Heart left ventricle (tissue), 16 donors: ENCODE measurements around the gene SPAG17. TPM values are rescaled to one million over a fixed set of nuclear protein-coding genes. Genes with fewer than 3 reads are reported as not detected.

Experiments used
- ATAC-seq, 4 donors: fragments of 200-7000 bp; cut with Tn5 transposase; one replicate each; pipeline ENCODE4 v1.9.1; 2020 to 2022; ENCODE audit warnings: moderate library complexity in 4 of 4, mild to moderate bottlenecking in 3 of 4, moderate number of reproducible peaks in 1 of 4
- DNase-seq, 5 donors: peaks; one replicate each; pipeline ENCODE4 v3.0.0-alpha.2; 2020
- H3K27ac ChIP-seq, 12 donors: fragments of 200-600 bp; sonication (generic) in 4 of 12; one replicate each; pipeline versions ENCODE4 v1.5.0 to v1.8.0; 2016 to 2022; ENCODE audit warnings: mild to moderate bottlenecking in 2 of 12
- H3K27me3 ChIP-seq, 9 donors: fragments of 200-600 bp; sonication (generic) in 2 of 9; one replicate each; pipeline versions ENCODE4 v1.5.1 to v1.8.0; 2016 to 2022; ENCODE audit warnings: mild to moderate bottlenecking in 3 of 9
- H3K36me3 ChIP-seq, 9 donors: fragments of 200-600 bp; sonication (generic) in 2 of 9; one replicate each; pipeline versions ENCODE4 v1.5.0 to v1.8.0; 2018 to 2022; ENCODE audit warnings: mild to moderate bottlenecking in 2 of 9
- H3K4me1 ChIP-seq, 12 donors: fragments of 200-600 bp; sonication (generic) in 4 of 12; one replicate each; pipeline versions ENCODE4 v1.5.0 to v1.8.0; 2016 to 2022; ENCODE audit warnings: mild to moderate bottlenecking in 3 of 12
- H3K4me3 ChIP-seq, 12 donors: fragments of 200-600 bp; sonication (generic) in 4 of 12; one replicate each; pipeline versions ENCODE4 v1.5.0 to v1.8.0; 2017 to 2022; ENCODE audit warnings: mild to moderate bottlenecking in 9 of 12, moderate library complexity in 4 of 12
- H3K9me3 ChIP-seq, 12 donors: fragments of 200-600 bp; sonication (generic) in 4 of 12; one replicate each; pipeline versions ENCODE4 v1.5.0 to v1.8.0; 2016 to 2022; ENCODE audit warnings: mild to moderate bottlenecking in 1 of 12
- CTCF ChIP-seq, 12 donors: fragments of 200-600 bp; sonication (generic) in 4 of 12; IDR thresholded peaks; one replicate each; pipeline versions ENCODE4 v1.5.0 to v1.8.0; 2018 to 2022; ENCODE audit warnings: antibody characterized with exemption in 12 of 12, mild to moderate bottlenecking in 5 of 12
- POLR2A ChIP-seq, 2 donors: fragments of 450-650 bp; IDR thresholded peaks; one replicate each; pipeline ENCODE4 v1.6.1; 2017; ENCODE audit warnings: antibody characterized with exemption in 2 of 2, mild to moderate bottlenecking in 2 of 2, moderate library complexity in 2 of 2
- WGBS, 4 donors: extraction: QIAGEN DNeasy Blood & Tissue Kit in 2 of 4; methylation state at CpG; one replicate each; pipeline versions ENCODE4 v1.1.5 to v1.1.7; 2013 to 2018; 5-methylcytosine and 5-hydroxymethylcytosine counted together
- intact Hi-C, 10 donors: fragments of 100-400 bp; cut with DNase I; formaldehyde crosslinking; loops; one replicate each; pipeline versions ENCODE4 v1.11.1 to v1.14.2; 2022
- polyA plus RNA-seq, 2 donors: library from polyadenylated mRNA; stranded (reverse); fragments of 200-250 nt; gene quantifications; one replicate each; pipeline ENCODE4 v1.2.3, GENCODE V29; 2013
- total RNA-seq, 9 donors: library from RNA; depleted of rRNA in 2 of 9; stranded (reverse); fragments of >200 nt in 2 of 9; fragmentation: NEBNext Ultra II Directional in 3 of 9; extraction: Animal tissue kit (Norgen Biotek cat#: 25700) in 3 of 9; gene quantifications; one replicate each; pipeline versions ENCODE4 v1.1.0 to v1.2.4, GENCODE V29; 2016 to 2023
- donor health status: ischemic (EF 13 %, LVEDD 7.1; RV severe dilation, severe dysfunction).
- donor health status: healthy with polysubstance abuse.
- donor health status: DM: no; HTN: yes; CAD: no.
- donor health status: DM: no; HTN: no; CAD: no.
- donor health status: ischemic (EF 25% LVEDD 6.9; RV normal size, moderate dysfunction).
- donor health status: ischemic (EF 25% LVEDD 5.7; RV mildly dilated, moderate dysfunction).
- donor health status: healthy.
- donor health status: DM: yes; HTN: yes; CAD: no.
- donor health status: ischemic (EF 35%, LVEDD 5.7; RV mildly dilated, moderate dysfunction).
- donor health status: nonischemic (EF 11% LVEDD 7.7; RV severe dilation, severe dysfunction).
- donor health status: DM: yes; HTN: yes; CAD: no.
- donor health status: PGD.
- donor health status: ischemic (EF 29% LVEDD 5.4; RV normal size, mild dysfunction).
- donor health status: nonischemic (EF 23%, LVEDD 6.1; RV moderate dilation, normal function).

The SPAG17 gene
- total and polyA plus RNA-seq, 11 donors = 0.38 to 0.48 TPM; not detected in 9

GRCh38 chr1:117952386-117952785 lies 232.6 kb downstream of the SPAG17 start:
- Histone ChIP-seq H3K27me3 (no peaks in the 10 kb centered on the region), H3K9me3 (no peaks in the 10 kb centered on the region), H3K4me3 (no peak overlapping the region), H3K27ac (no peak overlapping the region), H3K4me1 (no peaks in the 10 kb centered on the region), H3K36me3 (peaks cover 0 to 100% (median 99%) of the 10 kb centered on the region in 9 donors)
- DNase-seq (no peak), ATAC-seq (no peak)
- no peak for TF ChIP-seq CTCF (IDR thresholded peaks at IDR 0.05)
- no peak for TF ChIP-seq POLR2A (IDR thresholded peaks at IDR 0.05)
- intact Hi-C loops = no loop called here
- 87 to 96% (median 92%) methylated on average over 1 of the region's 1 CpG for WGBS, 4 donors

GRCh38 chr1:117942293-117942692 lies 242.7 kb downstream of the SPAG17 start:
- Histone ChIP-seq H3K27ac (no peak overlapping the region), H3K9me3 (no peaks in the 10 kb centered on the region), H3K4me3 (no peak overlapping the region), H3K27me3 (no peaks in the 10 kb centered on the region), H3K36me3 (peaks cover 0 to 100% (median 100%) of the 10 kb centered on the region in 9 donors), H3K4me1 (no peaks in the 10 kb centered on the region)
- no peak for TF ChIP-seq POLR2A (IDR thresholded peaks at IDR 0.05)
- no peak for TF ChIP-seq CTCF (IDR thresholded peaks at IDR 0.05)
- intact Hi-C loops = no loop called here
- no peak for DNase-seq
- 96 to 99% (median 98%) methylated on average over 2 of the region's 2 CpGs for WGBS, 4 donors
- ATAC-seq = no peak

- intact Hi-C loops = no loop called here
- TF ChIP-seq POLR2A (IDR thresholded peaks at IDR 0.05) (no peak), CTCF (IDR thresholded peaks at IDR 0.05) (no peak)
- Histone ChIP-seq H3K4me1 (peaks cover 0 to 22% (median 13%) of the 10 kb centered on the region in 12 donors), H3K4me3 (no peak overlapping the region), H3K27ac (no peak overlapping the region), H3K27me3 (no peaks in the 10 kb centered on the region), H3K9me3 (no peaks in the 10 kb centered on the region), H3K36me3 (peaks cover 0 to 56% (median 45%) of the 10 kb centered on the region in 9 donors)
- no peak for ATAC-seq
- DNase-seq = no peak
- WGBS, 4 donors = 90 to 96% (median 93%) methylated on average over 2 of the region's 2 CpGs
These were observed 251.3 kb downstream of the SPAG17 start for GRCh38 chr1:117933769-117934168.

- H3K27ac ChIP-seq = no peak overlapping the region
- 91 to 98% (median 95%) methylated on average over 4 of the region's 4 CpGs for WGBS, 4 donors
- no peak for DNase-seq
- H3K36me3 ChIP-seq = peaks cover 0 to 44% (median 33%) of the 10 kb centered on the region in 9 donors
- no peaks in the 10 kb centered on the region for H3K27me3 ChIP-seq
- H3K9me3 ChIP-seq = no peaks in the 10 kb centered on the region
- H3K4me1 ChIP-seq = peaks cover 5 to 33% (median 21%) of the 10 kb centered on the region in 12 donors
- ATAC-seq = no peak
- H3K4me3 ChIP-seq = no peak overlapping the region
- intact Hi-C loops = no loop called here
- no peak for TF ChIP-seq POLR2A (IDR thresholded peaks at IDR 0.05)
- TF ChIP-seq CTCF (IDR thresholded peaks at IDR 0.05) = no peak
These were observed 252.5 kb downstream of the SPAG17 start for GRCh38 chr1:117932576-117932975.
